Activated naive CD4-positive, alpha-beta T cell treated with anti-CD3 and anti-CD28 coated beads, Interleukin-2, amount 50 U/mL, for 24 hours (primary cell): ENCODE results near the gene VWF.

Source experiments
- H3K27ac Mint-ChIP-seq: one replicate; pipeline ENCODE4 v1.8.0; 2021; ENCODE audit warnings: mild to moderate bottlenecking, mixed read lengths
- H3K27me3 Mint-ChIP-seq: one replicate; pipeline ENCODE4 v1.8.0; 2021; ENCODE audit warnings: mixed read lengths
- H3K36me3 Mint-ChIP-seq: one replicate; pipeline ENCODE4 v1.8.0; 2021; ENCODE audit warnings: mixed read lengths
- H3K4me1 Mint-ChIP-seq: one replicate; pipeline ENCODE4 v1.8.0; 2021; ENCODE audit warnings: mixed read lengths
- H3K4me3 Mint-ChIP-seq: one replicate; pipeline ENCODE4 v1.8.0; 2021; ENCODE audit warnings: mild to moderate bottlenecking, mixed read lengths
- H3K9me3 Mint-ChIP-seq: one replicate; pipeline ENCODE4 v1.8.0; 2021; ENCODE audit warnings: mixed read lengths

Gene VWF

GRCh38 chr12:5964913-5965900 is 159.3 kb downstream of the VWF start:
- Mint-ChIP-seq H3K4me3 (no peak overlapping the region), H3K27me3 (no peaks in the 10 kb centered on the region), H3K36me3 (no peaks in the 10 kb centered on the region), H3K27ac (no peak overlapping the region), H3K9me3 (no peaks in the 10 kb centered on the region), H3K4me1 (no peaks in the 10 kb centered on the region)

DNA sequence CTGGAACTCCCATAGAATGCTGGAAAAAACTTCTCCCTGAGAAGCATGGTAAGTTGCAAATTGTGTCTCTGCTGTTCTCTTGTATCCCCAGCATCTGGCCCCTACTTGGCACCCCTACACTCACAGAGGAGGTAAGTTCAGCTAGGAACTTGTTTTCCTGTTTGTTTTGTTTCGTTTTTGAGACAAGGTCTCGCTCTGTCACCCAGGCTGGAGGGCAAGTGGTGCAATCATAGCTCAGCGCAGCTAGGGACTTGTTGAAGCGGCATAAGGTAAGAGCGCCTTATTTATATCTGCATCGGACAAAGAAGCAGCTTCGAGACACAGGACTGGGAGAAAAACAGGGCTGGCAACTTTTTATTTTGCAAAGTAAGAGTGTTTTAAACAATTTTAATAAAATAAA is 161.0 kb downstream of the VWF start:
- Mint-ChIP-seq H3K9me3 (no peaks in the 10 kb centered on the region), H3K36me3 (no peaks in the 10 kb centered on the region), H3K4me1 (no peaks in the 10 kb centered on the region), H3K4me3 (no peak overlapping the region), H3K27ac (no peak overlapping the region), H3K27me3 (no peaks in the 10 kb centered on the region)

GRCh38 chr12:5960783-5961182 is 163.7 kb downstream of the VWF start:
- no peaks in the 10 kb centered on the region for H3K9me3 Mint-ChIP-seq
- no peaks in the 10 kb centered on the region for H3K36me3 Mint-ChIP-seq
- H3K4me1 Mint-ChIP-seq, result no peaks in the 10 kb centered on the region
- no peak overlapping the region for H3K27ac Mint-ChIP-seq
- no peak overlapping the region for H3K4me3 Mint-ChIP-seq
- H3K27me3 Mint-ChIP-seq, result peaks cover 5% of the 10 kb centered on the region

- Mint-ChIP-seq H3K27me3 (peaks cover 9% of the 10 kb centered on the region), H3K36me3 (no peaks in the 10 kb centered on the region), H3K9me3 (no peaks in the 10 kb centered on the region), H3K4me1 (no peaks in the 10 kb centered on the region), H3K27ac (no peak overlapping the region), H3K4me3 (no peak overlapping the region)
Measured at GRCh38 chr12:5956987-5957386, 167.5 kb downstream of the VWF start.

GRCh38 chr12:5954661-5955060 is 169.8 kb downstream of the VWF start:
- Mint-ChIP-seq H3K4me1 (no peaks in the 10 kb centered on the region), H3K36me3 (no peaks in the 10 kb centered on the region), H3K27me3 (peaks cover 12% of the 10 kb centered on the region), H3K4me3 (no peak overlapping the region), H3K27ac (no peak overlapping the region), H3K9me3 (no peaks in the 10 kb centered on the region)

GRCh38 chr12:5953835-5954586 is 170.5 kb downstream of the VWF start:
- Mint-ChIP-seq H3K4me1 (no peaks in the 10 kb centered on the region), H3K27ac (no peak overlapping the region), H3K36me3 (no peaks in the 10 kb centered on the region), H3K27me3 (peaks cover 13% of the 10 kb centered on the region), H3K9me3 (no peaks in the 10 kb centered on the region), H3K4me3 (no peak overlapping the region)

DNA sequence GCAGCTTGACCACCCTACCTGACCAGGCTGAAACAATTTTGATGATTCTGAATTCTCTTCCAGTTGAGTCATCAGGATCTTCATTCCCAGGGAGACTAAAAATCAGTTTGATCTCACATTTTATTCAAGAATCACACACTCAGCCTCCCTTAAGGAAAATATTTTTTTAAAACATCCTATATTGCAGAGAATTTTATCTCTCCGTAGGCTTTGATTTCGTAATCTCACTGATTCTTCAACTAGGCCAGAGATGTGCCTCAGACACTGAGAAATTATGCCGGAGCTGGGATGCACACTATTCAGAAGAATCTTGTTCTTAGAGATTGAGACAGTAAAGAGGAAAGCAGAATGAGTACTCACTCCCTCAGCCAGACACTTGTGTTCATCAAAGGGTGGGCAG is 172.4 kb downstream of the VWF start:
- H3K36me3 Mint-ChIP-seq, result no peaks in the 10 kb centered on the region
- no peaks in the 10 kb centered on the region for H3K9me3 Mint-ChIP-seq
- no peak overlapping the region for H3K27ac Mint-ChIP-seq
- peaks cover 18% of the 10 kb centered on the region for H3K27me3 Mint-ChIP-seq
- H3K4me3 Mint-ChIP-seq, result no peak overlapping the region
- no peaks in the 10 kb centered on the region for H3K4me1 Mint-ChIP-seq

GRCh38 chr12:5948696-5949095 is 175.8 kb downstream of the VWF start:
- no peak overlapping the region for H3K4me3 Mint-ChIP-seq
- H3K9me3 Mint-ChIP-seq, result no peaks in the 10 kb centered on the region
- H3K36me3 Mint-ChIP-seq, result no peaks in the 10 kb centered on the region
- H3K27me3 Mint-ChIP-seq, result peaks cover 39% of the 10 kb centered on the region
- no peak overlapping the region for H3K27ac Mint-ChIP-seq
- H3K4me1 Mint-ChIP-seq, result peaks cover 5% of the 10 kb centered on the region

DNA sequence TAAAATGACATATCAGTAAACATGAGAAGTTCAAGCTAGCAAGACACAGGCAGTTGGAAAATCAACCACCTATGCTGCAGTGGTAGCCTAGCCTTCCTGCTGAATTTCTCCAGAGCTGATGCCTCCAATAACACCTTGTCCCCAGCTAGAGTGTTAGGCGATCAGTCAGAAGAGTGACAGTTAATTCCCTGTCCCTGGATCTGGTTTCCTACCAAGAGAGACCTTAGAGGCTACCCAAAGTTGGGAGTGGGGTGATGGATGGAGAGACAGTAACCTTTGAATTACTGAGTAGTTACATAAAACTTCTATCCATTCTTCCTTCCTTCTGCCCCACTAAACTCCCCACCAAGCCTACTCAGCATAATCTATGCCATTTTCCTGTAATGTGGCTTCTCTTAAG is 177.5 kb downstream of the VWF start:
- Mint-ChIP-seq H3K4me3 (no peak overlapping the region), H3K27me3 (peaks cover 50% of the 10 kb centered on the region), H3K9me3 (no peaks in the 10 kb centered on the region), H3K4me1 (peaks cover 5% of the 10 kb centered on the region), H3K36me3 (no peaks in the 10 kb centered on the region), H3K27ac (no peak overlapping the region)

DNA sequence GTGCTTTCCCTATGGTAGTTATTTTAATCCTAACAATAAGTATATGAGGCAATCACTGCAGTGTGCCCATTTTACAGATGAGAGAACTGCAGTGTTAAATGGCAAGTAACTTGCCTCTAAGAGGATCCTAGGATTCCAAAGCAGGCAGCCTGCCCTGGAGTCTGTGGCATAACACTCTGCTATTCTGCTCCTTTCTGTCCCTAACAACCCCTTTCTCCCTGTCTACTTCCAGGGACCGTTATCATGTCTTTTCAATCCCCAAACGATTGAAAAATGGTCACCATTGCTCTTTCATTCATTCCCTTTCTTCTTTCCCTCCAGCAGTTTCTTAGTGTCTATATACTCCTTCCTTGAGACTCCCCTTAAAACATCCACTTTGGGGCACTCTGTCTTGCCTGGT is 178.1 kb downstream of the VWF start:
- Mint-ChIP-seq H3K27ac (no peak overlapping the region), H3K27me3 (peaks cover 50% of the 10 kb centered on the region), H3K9me3 (no peaks in the 10 kb centered on the region), H3K36me3 (no peaks in the 10 kb centered on the region), H3K4me1 (peaks cover 5% of the 10 kb centered on the region), H3K4me3 (no peak overlapping the region)

- H3K4me3 Mint-ChIP-seq, result no peak within 1 kb of the TSS
Measured at GRCh38 chr12:5945071-5946008, 179.1 kb downstream of the VWF start, which contains the start of gene ANO2. Gene ANO2 (minus strand): TSS chr12:5945259. CDS start chr12:5945217, 42 bp downstream.

DNA sequence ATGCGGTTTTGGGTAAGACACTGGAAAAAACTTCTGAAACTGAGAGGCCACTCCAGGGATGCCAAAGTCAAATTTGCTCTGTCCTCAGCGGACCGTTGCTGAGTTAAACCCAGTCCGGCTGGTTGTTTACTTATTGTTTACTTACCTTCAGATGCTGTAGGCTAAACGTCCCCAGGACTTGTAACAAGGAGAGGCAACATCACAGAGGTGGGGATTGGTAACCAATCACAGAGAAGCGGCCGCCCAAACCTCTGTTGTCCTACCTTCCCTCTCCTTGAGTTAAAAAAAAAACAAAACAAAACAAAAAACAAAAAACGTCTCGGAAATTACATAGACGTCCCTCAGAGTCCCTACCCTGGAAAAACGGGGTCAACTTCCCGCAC is 179.8 kb downstream of the VWF start:
- H3K9me3 Mint-ChIP-seq, result peaks cover 11% of the 10 kb centered on the region
- no peaks in the 10 kb centered on the region for H3K36me3 Mint-ChIP-seq
- no peak overlapping the region for H3K4me3 Mint-ChIP-seq
- peaks cover 5% of the 10 kb centered on the region for H3K4me1 Mint-ChIP-seq
- H3K27me3 Mint-ChIP-seq, result peaks cover 56% of the 10 kb centered on the region
- H3K27ac Mint-ChIP-seq, result no peak overlapping the region

More at GRCh38 chr12:5945071-5946008, 179.1 kb downstream of the VWF start, which contains the start of gene ANO2:
- Mint-ChIP-seq H3K27me3 (peaks cover 57% of the 10 kb centered on the region), H3K9me3 (peaks cover 10% of the 10 kb centered on the region), H3K36me3 (no peaks in the 10 kb centered on the region), H3K27ac (no peak within 1 kb of the TSS), H3K4me1 (peaks cover 5% of the 10 kb centered on the region)

GRCh38 chr12:5944053-5944452 is 180.4 kb downstream of the VWF start:
- Mint-ChIP-seq H3K4me1 (peaks cover 5% of the 10 kb centered on the region), H3K4me3 (no peak overlapping the region), H3K27me3 (peaks cover 59% of the 10 kb centered on the region), H3K9me3 (peaks cover 11% of the 10 kb centered on the region), H3K27ac (no peak overlapping the region), H3K36me3 (no peaks in the 10 kb centered on the region)

DNA sequence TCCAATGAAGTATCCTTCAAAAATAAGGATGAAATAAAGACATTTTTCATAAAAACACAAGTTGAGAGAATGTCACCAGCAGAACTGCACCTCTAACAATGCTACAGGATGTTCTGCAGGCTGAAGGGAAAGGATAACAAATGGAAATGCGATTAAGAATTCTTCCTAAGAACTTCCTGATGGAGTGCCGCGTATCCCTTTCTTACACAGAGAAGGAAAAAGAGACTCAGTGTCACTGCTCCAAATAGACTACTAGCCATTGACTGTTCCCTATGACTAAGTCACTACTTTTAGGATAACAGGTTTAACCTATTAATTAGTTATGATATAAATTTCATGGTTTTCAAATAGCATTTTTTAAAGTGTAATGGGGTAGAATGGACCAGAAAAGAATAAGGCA is 182.6 kb downstream of the VWF start:
- no peak overlapping the region for H3K4me3 Mint-ChIP-seq
- peaks cover 57% of the 10 kb centered on the region for H3K27me3 Mint-ChIP-seq
- H3K27ac Mint-ChIP-seq, result no peak overlapping the region
- peaks cover 11% of the 10 kb centered on the region for H3K9me3 Mint-ChIP-seq
- peaks cover 5% of the 10 kb centered on the region for H3K4me1 Mint-ChIP-seq
- H3K36me3 Mint-ChIP-seq, result no peaks in the 10 kb centered on the region
